Measurements from ENCODE around the gene PRKCQ. TPM values are rescaled to one million over a fixed set of nuclear protein-coding genes. Genes with fewer than 3 reads are reported as not detected.

PRKCQ gene
- under 0.01 and 0.09 TPM in 2 replicates for total RNA-seq

DNA sequence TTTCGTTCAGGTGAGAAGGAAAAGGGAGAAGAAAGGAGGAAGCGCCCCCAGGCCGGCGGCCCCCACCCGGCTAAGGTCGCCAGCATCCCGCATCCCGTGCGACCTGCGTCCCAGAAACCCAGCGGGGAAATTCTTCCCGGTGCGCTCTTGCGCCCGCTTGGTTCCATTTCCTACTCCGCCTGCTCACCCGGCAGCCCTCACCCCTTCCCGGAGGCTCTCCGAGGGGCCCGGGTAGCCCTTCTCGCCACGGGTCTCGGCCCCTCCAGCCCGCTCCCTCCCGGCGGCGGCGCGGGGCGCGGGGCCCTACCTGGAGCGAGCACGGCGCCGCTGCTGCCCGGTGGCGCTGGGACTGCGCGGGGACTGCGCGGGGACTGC lies at the start of gene PRKCQ:
Gene PRKCQ, minus strand, starts transcription at position 373 of the 375 bp plus-strand sequence. CDS start 65,141 bp downstream, outside the sequence.

All from smooth muscle cell of bladder (primary cell).